ENCODE results near the gene PPP1R3F. TPM values are rescaled to one million over a fixed set of nuclear protein-coding genes. Genes with fewer than 3 reads are reported as not detected.
"Not testable (repeated sequence)": the region's sequence is repeated elsewhere in the genome, so short reads cannot be mapped to it uniquely, and the experiment has no call there.

Gene PPP1R3F
- total and polyA plus RNA-seq, 11 donors = 13.9 to 31.7 (median 22.6) TPM

GRCh38 chrX:49309401-49309981 lies 39.9 kb downstream of the PPP1R3F start:
- intact Hi-C loops (cut with DNase I) = no loop called here
- no peaks in the 10 kb centered on the region for H3K9me3 ChIP-seq
- no peaks in the 10 kb centered on the region for H3K27me3 ChIP-seq
- peaks cover 0 to 13% (median 0%) of the 10 kb centered on the region in 12 donors for H3K4me1 ChIP-seq
- DNase-seq (no peak), ATAC-seq (peak in 2 of 4 donors; percentile 31 to 34)
- no peaks in the 10 kb centered on the region for H3K36me3 ChIP-seq
- 5 to 33% (median 17%) methylated on average over 8 of the region's 8 CpGs for WGBS, 4 donors
- H3K4me3 ChIP-seq = peak overlapping the region in 10 of 12 donors; percentile 26 to 55 (median 44)
- H3K27ac ChIP-seq = peak overlapping the region in 11 of 12 donors; percentile 34 to 78 (median 57)
- no peak for TF ChIP-seq CTCF (IDR thresholded peaks at IDR 0.05)
- no peak for TF ChIP-seq POLR2A (IDR thresholded peaks at IDR 0.05)

GRCh38 chrX:49310371-49310770 lies 40.8 kb downstream of the PPP1R3F start:
- Histone ChIP-seq H3K4me3 (peak overlapping the region in 2 of 12 donors; percentile 26 to 52), H3K9me3 (no peaks in the 10 kb centered on the region), H3K4me1 (peaks cover 0 to 13% (median 0%) of the 10 kb centered on the region in 12 donors), H3K27me3 (no peaks in the 10 kb centered on the region), H3K36me3 (no peaks in the 10 kb centered on the region), H3K27ac (peak overlapping the region in 1 of 12 donors; percentile 78)
- WGBS, 4 donors = 53 to 72% (median 66%) methylated on average over 18 of the region's 18 CpGs
- ATAC-seq (no peak), DNase-seq (no peak)
- no peak for TF ChIP-seq CTCF (IDR thresholded peaks at IDR 0.05)
- TF ChIP-seq POLR2A (IDR thresholded peaks at IDR 0.05) = no peak
- intact Hi-C loops (cut with DNase I) = no loop called here

GRCh38 chrX:49312176-49312575 lies 42.6 kb downstream of the PPP1R3F start:
- no peak for TF ChIP-seq CTCF (IDR thresholded peaks at IDR 0.05)
- TF ChIP-seq POLR2A (IDR thresholded peaks at IDR 0.05) = no peak
- peaks cover 0 to 13% (median 0%) of the 10 kb centered on the region in 12 donors for H3K4me1 ChIP-seq
- H3K27me3 ChIP-seq = no peaks in the 10 kb centered on the region
- intact Hi-C loops (cut with DNase I) = no loop called here
- no peak overlapping the region for H3K4me3 ChIP-seq
- ATAC-seq = no peak
- H3K9me3 ChIP-seq = no peaks in the 10 kb centered on the region
- no peak overlapping the region for H3K27ac ChIP-seq
- no peak for DNase-seq
- H3K36me3 ChIP-seq = no peaks in the 10 kb centered on the region
- WGBS, 4 donors = 64 to 92% (median 76%) methylated on average over 2 of the region's 2 CpGs

- ATAC-seq = no peak
- intact Hi-C loops (cut with DNase I) = no loop called here
- H3K27me3 ChIP-seq = no peaks in the 10 kb centered on the region
- H3K36me3 ChIP-seq = no peaks in the 10 kb centered on the region
- no peak overlapping the region for H3K27ac ChIP-seq
- no peaks in the 10 kb centered on the region for H3K4me1 ChIP-seq
- TF ChIP-seq POLR2A (IDR thresholded peaks at IDR 0.05) (no peak), CTCF (IDR thresholded peaks at IDR 0.05) (no peak)
- 40 to 55% (median 51%) methylated on average over 4 of the region's 4 CpGs for WGBS, 4 donors
- H3K4me3 ChIP-seq = no peak overlapping the region
- DNase-seq = no peak
- H3K9me3 ChIP-seq = no peaks in the 10 kb centered on the region
These were observed 46.5 kb downstream of the PPP1R3F start for GRCh38 chrX:49316085-49316484.

- H3K27ac ChIP-seq; intact Hi-C loops (cut with DNase I); H3K36me3 ChIP-seq; H3K27me3 ChIP-seq; DNase-seq; H3K4me1 ChIP-seq; ATAC-seq; H3K9me3 ChIP-seq; H3K4me3 ChIP-seq: not testable (repeated sequence)
- WGBS, 4 donors = 92% methylated on average over 2 of the region's 16 CpGs; no CpG with 5 or more reads in 3 of the 4 donors
These were observed 52.1 kb downstream of the PPP1R3F start, which contains the start of gene GAGE12J for GRCh38 chrX:49321737-49322136. Gene GAGE12J, plus strand, starts transcription at chrX:49322037. Its CDS starts 1,157 bp downstream, at chrX:49323194.

- H3K27me3 ChIP-seq; DNase-seq; H3K4me3 ChIP-seq; H3K36me3 ChIP-seq; ATAC-seq; H3K9me3 ChIP-seq; H3K4me1 ChIP-seq; H3K27ac ChIP-seq; intact Hi-C loops (cut with DNase I): not testable (repeated sequence)
- WGBS, 4 donors = no CpG with 5 or more reads among the region's 27 CpGs
These were observed 52.7 kb downstream of the PPP1R3F start for GRCh38 chrX:49322266-49322665.

- H3K27me3 ChIP-seq; H3K4me3 ChIP-seq; H3K36me3 ChIP-seq; ATAC-seq; H3K4me1 ChIP-seq; H3K27ac ChIP-seq; H3K9me3 ChIP-seq; intact Hi-C loops (cut with DNase I); DNase-seq: not testable (repeated sequence)
- 60 to 72% methylated on average over 1 to 4 of the region's 7 CpGs; no CpG with 5 or more reads in 2 of the 4 donors for WGBS, 4 donors
These were observed 54.1 kb downstream of the PPP1R3F start for GRCh38 chrX:49323735-49324134.
